HCT116 (cell line): Measurements from ENCODE around the gene FERMT2. TPM values are rescaled to one million over a fixed set of nuclear protein-coding genes. Genes with fewer than 3 reads are reported as not detected.
A peak's percentile ranks its signal among the peaks of the same experiment; 100 is the strongest.

ENCODE experiments used
- ATAC-seq: fragments of 200-7000 bp; cut with Tn5 transposase; 2 replicates; pipeline ENCODE4 v1.9.1; 2020; ENCODE audit warnings: mild to moderate bottlenecking, moderate library complexity
- BruUV-seq: library from RNA; stranded (reverse); fragments of 400-500 nt; replicated peaks from 2 replicates; lab custom pipeline; 2021; lab: Mats Ljungman, UMichigan
- CTCF ChIA-PET: fragments of 300-600 bp; sonication (Branson Sonifier 250); formaldehyde crosslinking; loops from one replicate; lab custom pipeline; 2021; ENCODE audit warnings: antibody characterized with exemption; lab: Charles Lee
- POLR2A ChIA-PET: fragments of 300-600, 350-600 bp; sonication (Branson Sonifier 250); formaldehyde crosslinking; loops from one replicate; lab custom pipeline; 2021; ENCODE audit warnings: antibody characterized with exemption; lab: Charles Lee
- RAD21 ChIA-PET, 2 experiments: fragments of 300-600 bp; sonication (Branson Sonifier 250); formaldehyde crosslinking; loops; one replicate each; lab custom pipeline; 2023; ENCODE audit warnings: low total read pairs in 2 of 2; ENCODE audit not compliant: uncharacterized antibody in 2 of 2, unreplicated experiment in 2 of 2, low non-redundant PET in 1 of 2; lab: Charles Lee
- DNase-seq: peaks from one replicate; pipeline ENCODE4 v3.0.0-alpha.2; 2010; ENCODE audit warnings: low read depth, low spot score
- H2AFZ ChIP-seq: fragments of 200-600 bp; shearing (Covaris generic), sonication (generic); 2 replicates; pipeline ENCODE4 v1.6.1; 2017; ENCODE audit warnings: low read depth, mixed run types, mixed read lengths, antibody characterized with exemption, low read length; ENCODE audit not compliant: poor library complexity, severe bottlenecking
- H3K27ac ChIP-seq: 2 replicates; pipeline ENCODE4 v1.5.1; 2012; ENCODE audit warnings: low read depth, low read length
- H3K27me3 ChIP-seq: fragments of 200-600 bp; sonication (generic); 2 replicates; pipeline ENCODE4 v1.6.1; 2016; ENCODE audit warnings: mixed run types, low read length, mixed read lengths; ENCODE audit not compliant: insufficient read depth
- H3K36me3 ChIP-seq, 2 experiments: fragments of 200-500 bp in 1 of 2; fragments of 200-600 bp in 1 of 2; sonication (Bioruptor generic) in 1 of 2; sonication (generic) in 1 of 2; 2 replicates each; pipeline versions ENCODE4 v1.5.1 to v1.6.1; 2014 to 2016; ENCODE audit warnings: low read length in 2 of 2, inconsistent platforms in 1 of 2, mixed read lengths in 1 of 2, mixed run types in 1 of 2; ENCODE audit not compliant: insufficient read depth in 2 of 2, control insufficient read depth in 1 of 2
- H3K4me1 ChIP-seq, 2 experiments: fragments of 200-600 bp in 1 of 2; sonication (generic) in 1 of 2; 2 replicates each; pipeline versions ENCODE4 v1.5.1 to v1.6.1; 2012 to 2017; ENCODE audit warnings: low read length in 2 of 2, inconsistent platforms in 1 of 2, mild to moderate bottlenecking in 1 of 2, mixed read lengths in 1 of 2, mixed run types in 1 of 2, moderate library complexity in 1 of 2; ENCODE audit not compliant: insufficient read depth in 2 of 2, control insufficient read depth in 1 of 2
- H3K4me2 ChIP-seq: fragments of 200-600 bp; sonication (generic); 2 replicates; pipeline ENCODE4 v1.6.1; 2017; ENCODE audit warnings: mixed run types, low read length, mixed read lengths
- H3K4me3 ChIP-seq, 2 experiments: fragments of 200-600 bp in 1 of 2; sonication (generic) in 1 of 2; replicated peaks in 1 of 2; 2 replicates each; pipeline ENCODE4 v1.5.1; 2011 to 2016; ENCODE audit warnings: low read length in 2 of 2, control low read depth in 1 of 2, low read depth in 1 of 2, mild to moderate bottlenecking in 1 of 2, mixed read lengths in 1 of 2, mixed run types in 1 of 2
- H3K79me2 ChIP-seq: fragments of 200-600 bp; sonication (generic); 2 replicates; pipeline ENCODE4 v1.6.1; 2017; ENCODE audit warnings: mild to moderate bottlenecking, mixed run types, low read length, moderate library complexity, mixed read lengths; ENCODE audit not compliant: insufficient read depth
- H3K9ac ChIP-seq: fragments of 200-600 bp; sonication (generic); 2 replicates; pipeline ENCODE4 v1.6.1; 2016; ENCODE audit warnings: low read length, mixed read lengths
- H3K9me2 ChIP-seq: fragments of 200-600 bp; sonication (generic), shearing (Covaris generic); 2 replicates; pipeline ENCODE4 v1.6.1; 2017; ENCODE audit warnings: mixed run types, mild to moderate bottlenecking, moderate library complexity; ENCODE audit not compliant: insufficient read depth
- H3K9me3 ChIP-seq, 2 experiments: fragments of 200-500 bp in 1 of 2; fragments of 200-600 bp in 1 of 2; sonication (Bioruptor generic) in 1 of 2; sonication (generic) in 1 of 2; 2 replicates each; pipeline ENCODE4 v1.6.1; 2014 to 2017; ENCODE audit warnings: low read length in 2 of 2, mixed read lengths in 2 of 2, inconsistent platforms in 1 of 2, low read depth in 1 of 2, mild to moderate bottlenecking in 1 of 2, mixed run types in 1 of 2, moderate library complexity in 1 of 2; ENCODE audit not compliant: control insufficient read depth in 1 of 2, insufficient read depth in 1 of 2
- H4K20me1 ChIP-seq: fragments of 200-600 bp; sonication (generic), shearing (Covaris generic); 2 replicates; pipeline ENCODE4 v1.6.1; 2017; ENCODE audit warnings: mixed run types, mild to moderate bottlenecking, moderate library complexity; ENCODE audit not compliant: insufficient read depth
- CBX3 ChIP-seq: IDR thresholded peaks from 2 replicates; pipeline ENCODE4 v1.6.1; 2012; ENCODE audit warnings: low read depth
- CTCF ChIP-seq, 3 experiments: fragments of 200-600 bp in 1 of 3; sonication (generic) in 1 of 3; IDR thresholded peaks in 2 of 3; conservative IDR thresholded peaks in 1 of 3; 2 replicates each; pipeline ENCODE4 v1.5.1; 2012 to 2017; ENCODE audit warnings: low read depth in 2 of 3, low read length in 2 of 3, antibody characterized with exemption in 1 of 3, borderline replicate concordance in 1 of 3, control low read depth in 1 of 3, mild to moderate bottlenecking in 1 of 3, mixed read lengths in 1 of 3, mixed run types in 1 of 3, moderate library complexity in 1 of 3; ENCODE audit not compliant: insufficient read depth in 1 of 3
- EGR1 ChIP-seq: IDR thresholded peaks from 2 replicates; pipeline ENCODE4 v1.6.1; 2012; ENCODE audit warnings: low read depth
- ELF1 ChIP-seq: IDR thresholded peaks from 2 replicates; pipeline ENCODE4 v1.6.1; 2012; ENCODE audit warnings: low read depth, borderline replicate concordance
- FOSL1 ChIP-seq: IDR thresholded peaks from 2 replicates; pipeline ENCODE4 v1.6.1; 2012; ENCODE audit warnings: low read depth
- MAX ChIP-seq: IDR thresholded peaks from 2 replicates; pipeline ENCODE4 v1.6.1; 2012
- POLR2AphosphoS5 ChIP-seq: IDR thresholded peaks from 2 replicates; pipeline ENCODE4 v1.6.1; 2011; ENCODE audit warnings: mild to moderate bottlenecking, low read depth, low read length, moderate library complexity
- RAD21 ChIP-seq: IDR thresholded peaks from 2 replicates; pipeline ENCODE4 v1.6.1; 2012; ENCODE audit warnings: low read depth, mild to moderate bottlenecking
- ZNF274 ChIP-seq: fragments of 200-500 bp; sonication (Bioruptor generic); IDR thresholded peaks from 2 replicates; pipeline ENCODE4 v1.6.1; 2014; ENCODE audit warnings: mild to moderate bottlenecking, low read depth, low read length, inconsistent platforms
- intact Hi-C: fragments of 100-400 bp; cut with micrococcal nuclease; formaldehyde crosslinking; loops from 2 replicates; pipeline ENCODE4 v1.10.0; 2022
- total RNA-seq: library from RNA; stranded (reverse); gene quantifications from one replicate; pipeline ENCODE4 v1.2.1, GENCODE V29; 2021; ENCODE audit not compliant: unreplicated experiment

FERMT2 gene
- total RNA-seq, 1 experiment from 2014 or later, result 24.8 TPM

- H3K4me2 ChIP-seq, result peak overlapping the region; percentile 78
- no peak overlapping the region for H3K27ac ChIP-seq
- no peaks in the 10 kb centered on the region for H3K36me3 ChIP-seq
- TF ChIP-seq ZNF274 (no peak), MAX (no peak), FOSL1 (peak; percentile 43; the same call in 1 of the 2 replicates)
- intact Hi-C loops, result no loop called here
- no peaks in the 10 kb centered on the region for H4K20me1 ChIP-seq
- peaks cover 23 to 27% of the 10 kb centered on the region in 2 experiments for H3K4me1 ChIP-seq
- DNase-seq (no peak), ATAC-seq (no peak)
- no peaks in the 10 kb centered on the region for H3K9me2 ChIP-seq
- peak overlapping the region; percentile 75 for H2AFZ ChIP-seq
- H3K9ac ChIP-seq, result no peak overlapping the region
- POLR2A ChIA-PET, result interaction anchor here (0.6 kb wide), 2 partner anchors 9 to 273 kb away, joined by 3 read pairs; no protein-coding TSS in a partner anchor
- no peak overlapping the region for H3K4me3 ChIP-seq
- no peaks in the 10 kb centered on the region for H3K9me3 ChIP-seq
- no peaks in the 10 kb centered on the region for H3K27me3 ChIP-seq
- CTCF ChIA-PET, result no interaction called here
- H3K79me2 ChIP-seq, result no peaks in the 10 kb centered on the region
- BruUV-seq, result no TSS peak
- RAD21 ChIA-PET, result no interaction called here
Observed at GRCh38 chr14:52834440-52834842, 116.4 kb downstream of the FERMT2 start.

- no peaks in the 10 kb centered on the region for H3K9me2 ChIP-seq
- TF ChIP-seq POLR2AphosphoS5 (no peak), CBX3 (no peak), EGR1 (no peak), CTCF (IDR thresholded peaks at IDR 0.05 in 2 of 3, conservative IDR thresholded peaks at IDR 0.05 in 1 of 3; ENCODE audit: borderline replicate concordance in 1 of 3, insufficient read depth in 1 of 3, low read depth in 2 of 3, low read length in 2 of 3) (no peak), RAD21 (no peak), ELF1 (no peak)
- H3K4me2 ChIP-seq, result no peak overlapping the region
- ATAC-seq (no peak), DNase-seq (no peak)
- peak overlapping the region; percentile 50 for H2AFZ ChIP-seq
- no peaks in the 10 kb centered on the region for H3K79me2 ChIP-seq
- H3K27me3 ChIP-seq, result no peaks in the 10 kb centered on the region
- no peaks in the 10 kb centered on the region for H3K9me3 ChIP-seq
- CTCF ChIA-PET, result no interaction called here
- H3K4me1 ChIP-seq, result peaks cover 23 to 27% of the 10 kb centered on the region in 2 experiments
- H3K36me3 ChIP-seq, result no peaks in the 10 kb centered on the region
- intact Hi-C loops, result no loop called here
- no peak overlapping the region for H3K4me3 ChIP-seq
- H3K9ac ChIP-seq, result no peak overlapping the region
- RAD21 ChIA-PET, result no interaction called here
- H3K27ac ChIP-seq, result no peak overlapping the region
- POLR2A ChIA-PET, result interaction anchor here (0.6 kb wide), 2 partner anchors 8 to 272 kb away, joined by 3 read pairs; no protein-coding TSS in a partner anchor
- H4K20me1 ChIP-seq, result no peaks in the 10 kb centered on the region
- no TSS peak for BruUV-seq
Observed at GRCh38 chr14:52833891-52834290, 117.0 kb downstream of the FERMT2 start.
